SH-SY5Y (cell line): ENCODE measurements around the gene NTRK2.

ENCODE experiments used
- GATA2 ChIP-seq: IDR thresholded peaks from 2 replicates; pipeline ENCODE4 v1.6.1; 2011; ENCODE audit warnings: mild to moderate bottlenecking, low read depth, low read length
- GATA3 ChIP-seq: IDR thresholded peaks from 2 replicates; pipeline ENCODE4 v1.6.1; 2011; ENCODE audit warnings: low read depth, mild to moderate bottlenecking, low read length, moderate library complexity

DNA sequence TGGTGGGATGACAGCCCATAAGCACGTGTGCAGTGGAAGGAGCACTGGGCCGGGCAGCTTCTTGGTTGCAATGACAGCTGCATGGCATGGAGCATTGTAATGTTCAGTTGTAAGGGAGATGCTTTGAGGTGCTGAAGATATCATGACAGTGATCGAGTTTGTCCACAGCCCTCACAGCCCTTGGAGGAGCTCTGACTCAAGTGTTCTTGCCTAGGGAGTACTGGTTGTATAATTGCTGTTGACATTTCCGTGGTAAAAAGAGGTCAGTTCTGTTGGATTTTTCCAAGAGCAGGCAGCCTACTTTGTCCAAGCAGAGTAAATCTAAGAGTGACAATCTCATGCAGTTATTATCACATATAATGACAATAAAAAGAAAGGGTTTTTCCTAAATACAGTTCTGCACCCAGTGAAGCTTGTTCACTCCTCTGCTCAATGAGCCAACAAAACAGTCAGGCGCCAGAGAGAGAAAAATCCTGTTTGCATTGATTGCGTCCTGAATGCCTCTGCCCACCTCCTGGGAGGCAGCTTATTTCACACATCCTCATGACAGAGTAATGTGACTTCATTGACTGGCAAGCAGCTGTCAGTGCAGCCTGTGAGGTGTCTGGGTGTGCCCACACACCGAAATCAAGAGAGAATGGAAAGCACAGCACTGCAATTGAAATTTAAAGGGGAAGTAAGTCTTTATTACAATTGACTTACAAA lies 248.0 kb downstream of the NTRK2 start:
- TF ChIP-seq GATA2 (no peak), GATA3 (no peak)
